Measurements from ENCODE around the gene PDPR. TPM values are rescaled to one million over a fixed set of nuclear protein-coding genes. Genes with fewer than 3 reads are reported as not detected.
"Not testable (repeated sequence)": the region's sequence is repeated elsewhere in the genome, so short reads cannot be mapped to it uniquely, and the experiment has no call there.

The PDPR gene
- polyA plus RNA-seq, 3 donors, result 25.4 to 50.2 (median 36.0) TPM

DNA sequence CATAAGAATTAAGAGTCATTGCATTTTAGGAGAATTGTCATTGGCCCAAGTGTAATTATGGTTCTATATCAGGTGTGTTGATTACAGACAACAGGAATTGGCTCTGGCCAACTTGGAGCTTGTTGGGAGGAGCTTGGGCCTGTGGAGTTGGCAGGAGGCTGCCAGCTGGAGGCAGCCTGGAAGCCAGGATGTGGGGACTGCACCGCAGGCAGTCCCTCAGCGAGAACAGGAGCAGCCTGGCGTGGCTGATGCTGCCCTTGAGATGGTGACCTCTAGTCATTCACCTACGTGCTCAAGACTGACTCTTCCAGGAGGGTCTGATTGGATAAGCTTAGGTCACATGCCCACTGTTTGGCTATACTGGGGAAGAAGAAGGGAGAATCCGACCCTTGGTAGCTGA is 13.6 kb downstream of the PDPR start:
- DNase-seq (ENCODE audit: low read depth in 3 of 3, low spot score in 2 of 3), result not testable (repeated sequence)

DNA sequence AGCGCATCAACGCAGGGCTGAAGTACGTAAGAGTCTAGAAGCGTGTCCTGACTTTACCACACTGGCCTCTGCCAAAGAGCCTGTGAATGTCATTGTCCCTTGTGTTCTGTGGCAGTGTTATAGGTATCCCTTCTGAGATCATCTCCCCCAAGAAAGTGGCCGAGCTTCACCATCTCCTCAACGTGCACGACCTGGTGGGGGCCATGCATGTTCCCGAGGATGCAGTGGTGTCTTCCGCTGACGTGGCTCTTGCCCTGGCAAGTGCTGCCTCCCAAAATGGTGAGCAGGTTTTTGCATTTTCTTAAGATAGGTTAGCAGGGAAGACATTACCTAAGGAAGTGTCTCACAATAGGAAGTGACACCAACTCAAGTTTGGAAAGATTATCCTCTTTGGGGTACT is 14.7 kb downstream of the PDPR start:
- DNase-seq (ENCODE audit: low read depth in 3 of 3, low spot score in 2 of 3), result not testable (repeated sequence)

- DNase-seq (ENCODE audit: low read depth in 3 of 3, low spot score in 2 of 3), result not testable (repeated sequence)
Measured at GRCh38 chr16:70135796-70136195, 21.7 kb downstream of the PDPR start.

DNA sequence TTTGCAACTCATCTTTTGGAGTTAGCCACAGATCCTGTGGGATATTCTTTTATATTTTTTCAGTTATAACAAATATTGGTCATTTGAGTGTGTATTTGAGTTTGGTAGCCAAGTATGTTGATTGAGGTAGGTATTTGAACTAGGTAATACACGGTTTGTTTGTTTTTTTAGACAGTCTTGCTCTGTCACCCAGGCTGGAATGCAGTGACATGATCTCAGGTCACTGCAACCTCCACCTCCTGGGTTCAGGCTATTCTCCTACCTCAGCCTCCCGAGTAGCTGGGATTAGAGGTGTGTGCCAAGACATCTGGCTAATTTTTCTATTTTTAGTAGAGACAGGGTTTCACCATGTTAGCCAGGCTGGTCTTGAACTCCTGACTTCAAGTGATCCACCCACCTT is 22.5 kb downstream of the PDPR start:
- DNase-seq (ENCODE audit: low read depth in 3 of 3, low spot score in 2 of 3), result not testable (repeated sequence)

GRCh38 chr16:70142739-70143138 is 28.6 kb downstream of the PDPR start:
- not testable (repeated sequence) for DNase-seq (ENCODE audit: low read depth in 3 of 3, low spot score in 2 of 3)

- not testable (repeated sequence) for DNase-seq (ENCODE audit: low read depth in 3 of 3, low spot score in 2 of 3)
Measured at GRCh38 chr16:70143231-70143895, 29.2 kb downstream of the PDPR start.

GRCh38 chr16:70147853-70148252 is 33.7 kb downstream of the PDPR start:
- DNase-seq (ENCODE audit: low read depth in 3 of 3, low spot score in 2 of 3), result not testable (repeated sequence)

DNA sequence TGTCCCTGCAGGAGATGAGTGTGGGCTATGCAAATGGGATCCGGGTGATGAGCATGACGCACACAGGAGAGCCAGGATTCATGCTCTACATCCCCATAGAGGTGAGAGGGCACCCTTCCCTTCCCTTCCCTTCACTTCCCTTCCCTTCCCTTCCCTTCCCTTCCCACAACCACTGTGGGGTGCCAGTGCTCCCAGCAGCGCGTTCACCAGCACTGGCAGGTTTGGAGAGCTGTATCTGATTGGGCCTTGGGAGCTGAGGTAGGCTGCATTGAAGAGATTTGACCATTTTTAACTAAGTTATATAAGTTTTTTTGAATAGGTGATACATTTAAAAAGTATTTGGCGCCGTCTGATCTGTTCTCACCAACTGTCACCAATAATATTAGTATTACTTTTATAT is 34.3 kb downstream of the PDPR start:
- not testable (repeated sequence) for DNase-seq (ENCODE audit: low read depth in 3 of 3, low spot score in 2 of 3)

GRCh38 chr16:70149296-70149695 is 35.2 kb downstream of the PDPR start:
- not testable (repeated sequence) for DNase-seq (ENCODE audit: low read depth in 3 of 3, low spot score in 2 of 3)

DNA sequence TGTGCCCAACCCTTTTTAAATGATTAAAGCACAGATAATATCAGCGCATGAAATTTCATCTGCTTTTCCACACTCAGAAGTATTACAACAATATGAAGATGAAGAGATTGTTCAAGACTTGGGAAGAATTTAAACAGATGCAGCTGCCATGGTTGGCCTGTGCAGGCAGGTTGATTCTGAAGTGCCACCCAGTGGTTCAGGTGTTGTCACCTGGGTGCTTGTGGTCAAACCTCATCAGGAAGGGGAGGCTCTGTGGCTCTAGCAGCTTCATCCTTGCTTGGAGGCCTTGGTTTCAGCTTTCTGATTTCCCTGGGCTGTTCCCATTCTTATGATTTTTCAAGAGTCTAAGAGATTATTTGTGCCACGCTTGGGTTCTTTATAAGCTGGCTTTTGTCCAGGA is 37.3 kb downstream of the PDPR start:
- DNase-seq (ENCODE audit: low read depth in 3 of 3, low spot score in 2 of 3), result no peak

DNA sequence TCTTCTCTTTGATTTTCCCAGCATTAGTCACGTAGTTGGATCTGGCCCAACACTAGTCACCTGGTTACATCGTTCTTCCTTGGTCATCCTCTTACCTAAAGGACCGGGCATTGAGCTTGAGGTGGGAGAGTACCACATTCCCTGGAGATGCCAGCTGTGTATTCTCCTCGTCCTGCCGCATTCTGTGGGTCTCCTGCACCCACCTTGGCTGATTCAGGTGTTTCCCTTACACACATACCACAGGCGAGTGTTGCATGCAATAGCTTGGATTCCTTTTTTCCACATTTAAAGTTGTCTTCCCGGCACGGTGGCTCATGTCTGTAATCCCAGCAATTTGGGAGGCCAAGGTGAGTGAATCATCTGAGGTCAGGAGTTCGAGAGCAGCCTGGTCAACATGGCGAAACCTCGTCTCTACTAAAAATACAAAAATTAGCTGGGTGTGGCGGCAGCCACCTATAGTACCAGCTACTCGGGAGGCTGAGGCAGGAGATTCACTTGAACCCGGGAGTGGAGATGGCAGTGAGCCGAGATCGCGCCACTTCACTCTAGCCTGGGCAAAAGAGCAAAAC is 37.9 kb downstream of the PDPR start:
- no peak for DNase-seq (ENCODE audit: low read depth in 3 of 3, low spot score in 2 of 3)

DNA sequence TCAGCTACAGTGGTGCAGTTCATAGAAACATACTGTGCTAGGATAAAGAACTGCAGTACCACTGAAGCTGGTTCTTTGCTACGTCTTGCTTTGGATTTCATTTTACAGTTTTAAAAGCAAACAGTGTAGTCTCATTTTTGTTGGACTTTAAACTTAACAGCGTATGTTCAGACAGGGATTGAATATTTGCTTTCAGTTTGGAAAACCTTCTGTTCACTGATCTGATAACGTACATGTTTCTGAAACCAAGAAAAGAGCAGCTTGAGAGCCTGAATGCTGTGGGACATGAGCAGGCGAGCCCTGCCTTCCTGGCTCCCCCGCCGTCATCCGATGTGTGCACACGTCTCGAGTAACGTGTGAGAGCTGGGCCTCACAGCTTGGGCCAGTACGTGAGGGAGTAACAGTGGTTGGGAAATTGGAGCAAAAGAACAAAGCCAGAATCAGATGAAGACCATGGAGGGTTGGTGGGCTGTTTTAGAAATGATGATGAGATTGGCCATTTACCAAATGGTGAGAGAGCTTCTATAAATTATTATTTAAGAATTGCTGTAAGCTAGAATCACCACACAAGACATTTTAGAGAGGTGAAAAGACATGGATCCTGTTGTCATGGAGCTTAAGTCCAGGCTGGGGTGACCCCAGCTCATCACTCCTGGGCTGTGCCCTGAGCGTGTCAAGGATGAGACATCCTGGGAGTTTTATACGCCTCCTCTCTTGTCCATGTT is 38.6 kb downstream of the PDPR start:
- no peak for DNase-seq (ENCODE audit: low read depth in 3 of 3, low spot score in 2 of 3)

- not testable (repeated sequence) for DNase-seq (ENCODE audit: low read depth in 3 of 3, low spot score in 2 of 3)
Measured at GRCh38 chr16:70154736-70155135, 40.6 kb downstream of the PDPR start.

- DNase-seq (ENCODE audit: low read depth in 3 of 3, low spot score in 2 of 3), result no peak
Measured at GRCh38 chr16:70156207-70156978, 42.3 kb downstream of the PDPR start.

DNA sequence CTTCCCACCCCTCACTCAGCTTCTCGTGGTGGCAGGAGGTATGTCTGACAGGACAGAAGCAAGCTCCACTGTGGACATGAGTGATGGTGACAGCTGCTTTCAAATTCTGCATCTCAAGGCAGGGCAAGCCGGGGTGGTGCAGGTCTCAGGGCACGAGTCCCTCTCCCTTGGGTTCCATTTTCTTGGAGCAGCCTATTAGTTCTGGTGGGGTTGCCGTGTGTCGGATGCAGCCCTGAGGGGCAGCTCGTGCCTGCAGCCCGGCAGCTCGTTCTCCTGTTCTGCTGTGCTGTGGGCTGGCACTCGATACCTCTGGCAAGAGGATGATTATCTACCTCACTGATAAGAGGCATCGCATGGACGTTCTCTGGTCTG is 43.0 kb downstream of the PDPR start:
- DNase-seq (ENCODE audit: low read depth in 3 of 3, low spot score in 2 of 3), result no peak

GRCh38 chr16:70157477-70158260 is 43.5 kb downstream of the PDPR start:
- no peak for DNase-seq (ENCODE audit: low read depth in 3 of 3, low spot score in 2 of 3)

GRCh38 chr16:70158261-70158939 is 44.3 kb downstream of the PDPR start:
- no peak for DNase-seq (ENCODE audit: low read depth in 3 of 3, low spot score in 2 of 3)

DNA sequence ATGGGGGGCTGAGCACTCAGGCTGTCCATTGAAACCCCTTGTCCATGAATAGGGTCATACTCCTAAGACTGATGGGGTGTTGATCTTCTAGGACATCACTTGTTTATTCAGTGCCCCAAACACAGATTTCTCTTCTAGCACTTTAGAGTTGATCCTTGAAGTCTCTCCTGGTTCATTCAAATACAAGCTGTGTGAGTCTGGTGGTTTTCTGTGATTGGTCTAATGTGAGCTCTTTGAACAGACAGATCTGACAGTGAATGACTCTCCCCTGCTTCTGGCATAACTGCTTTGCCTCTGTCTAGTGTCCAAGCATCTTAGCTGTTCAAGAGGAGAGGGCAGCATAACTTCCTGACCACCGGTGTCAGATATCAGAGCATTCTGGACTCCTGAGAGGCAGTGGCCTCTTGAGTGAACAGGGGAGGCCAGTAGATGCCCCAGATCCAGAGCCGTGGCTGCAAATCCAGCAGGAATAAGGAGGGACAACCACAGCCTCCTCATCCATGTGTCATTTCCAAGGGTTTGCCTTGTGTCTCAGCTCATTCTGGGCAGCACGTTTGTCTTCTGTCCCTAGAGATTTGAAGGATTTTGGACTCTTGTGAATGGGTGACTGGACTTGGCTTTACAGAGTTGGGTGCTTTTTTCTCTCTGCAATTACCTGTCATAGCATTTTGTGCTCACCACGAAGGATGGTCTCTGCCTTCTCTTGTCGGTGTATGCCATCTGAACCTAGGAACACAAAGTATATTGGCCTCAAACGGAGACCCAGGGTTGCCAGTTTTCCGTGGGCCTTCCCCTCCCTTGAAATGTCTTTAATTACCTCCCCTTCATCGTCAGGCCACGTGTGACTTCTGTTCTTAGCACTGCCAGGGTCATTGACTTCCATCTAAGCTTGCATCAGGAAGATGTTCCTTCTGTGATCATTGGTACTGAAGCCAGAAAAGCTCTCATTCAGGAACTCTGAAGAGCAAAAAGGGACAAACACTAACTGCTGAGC is 45.5 kb downstream of the PDPR start:
- no peak for DNase-seq (ENCODE audit: low read depth in 3 of 3, low spot score in 2 of 3)

DNA sequence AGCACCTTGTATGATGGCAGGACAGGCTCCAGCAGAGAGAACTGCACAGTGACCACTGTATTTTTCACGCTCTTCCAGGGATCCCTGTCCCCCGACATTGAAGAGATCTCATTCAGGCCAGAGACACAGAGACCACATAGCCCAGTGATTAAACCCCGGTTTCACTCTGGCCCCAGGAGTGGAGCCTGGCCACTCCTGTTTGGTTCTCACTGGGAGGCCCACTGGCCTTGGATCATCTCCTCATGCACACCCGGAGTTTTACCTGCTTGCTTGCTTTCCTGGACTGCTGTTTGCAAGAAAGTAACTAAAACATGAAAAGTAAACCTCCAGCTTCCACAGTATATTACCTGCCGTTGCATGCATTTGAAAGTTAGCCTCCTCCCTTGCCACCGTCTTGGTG is 46.3 kb downstream of the PDPR start:
- DNase-seq (ENCODE audit: low read depth in 3 of 3, low spot score in 2 of 3), result no peak
